Right cardiac atrium (tissue), 5 donors: ENCODE results near the gene MNX1. TPM values are rescaled to one million over a fixed set of nuclear protein-coding genes. Genes with fewer than 3 reads are reported as not detected.

Source experiments
- ATAC-seq, 2 donors: fragments of 200-7000 bp; cut with Tn5 transposase; one replicate each; pipeline versions ENCODE4 v1.8.0 to v1.9.1; 2020; ENCODE audit warnings: moderate library complexity in 2 of 2, mild to moderate bottlenecking in 1 of 2
- DNase-seq, 3 donors: peaks; one replicate each; pipeline ENCODE4 v3.0.0-alpha.2; 2020
- H3K27ac ChIP-seq: one replicate; pipeline ENCODE4 v1.5.1; 2013; ENCODE audit warnings: mild to moderate bottlenecking, low read length, control low read depth, moderate library complexity
- H3K27me3 ChIP-seq: one replicate; pipeline ENCODE4 v1.6.1; 2013; ENCODE audit not compliant: control insufficient read depth, insufficient read depth
- H3K4me1 ChIP-seq: one replicate; pipeline ENCODE4 v1.6.1; 2013; ENCODE audit warnings: low read length; ENCODE audit not compliant: control insufficient read depth, insufficient read depth
- H3K4me3 ChIP-seq: one replicate; pipeline ENCODE4 v1.5.1; 2013; ENCODE audit warnings: low read length, control low read depth
- H3K9me3 ChIP-seq: one replicate; pipeline ENCODE4 v1.6.1; 2013; ENCODE audit warnings: low read length; ENCODE audit not compliant: control insufficient read depth
- WGBS: extraction: QIAGEN DNeasy Blood & Tissue Kit; methylation state at CpG from one replicate; pipeline ENCODE4 v1.1.7; 2013; 5-methylcytosine and 5-hydroxymethylcytosine counted together
- intact Hi-C, 4 donors: fragments of 100-400 bp; cut with DNase I; formaldehyde crosslinking; loops; one replicate each; pipeline versions ENCODE4 v1.11.0 to v1.14.0; 2022 to 2023
- polyA plus RNA-seq: library from polyadenylated mRNA; stranded (reverse); fragments of 200-250 nt; gene quantifications from one replicate; pipeline ENCODE4 v1.2.3, GENCODE V29; 2013
- total RNA-seq, 4 donors: library from RNA; stranded (reverse); fragmentation: NEBNext Ultra II Directional; extraction: Animal tissue kit (Norgen Biotek cat#: 25700); gene quantifications; one replicate each; pipeline ENCODE4 v1.2.1, GENCODE V29; 2021
- donor health status: healthy with polysubstance abuse.
- donor health status: DM: no; HTN: yes; CAD: no.
- donor health status: DM: no; HTN: no; CAD: no.
- donor health status: DM: no; HTN: yes; CAD: no; lungs with severe emphysema.
- donor health status: DM: yes; HTN: yes; CAD: no.

Gene MNX1
- total and polyA plus RNA-seq, 5 donors = not detected

- intact Hi-C loops = no loop called here
- Histone ChIP-seq H3K4me3 (no peak overlapping the region), H3K27ac (no peak overlapping the region), H3K9me3 (no peaks in the 10 kb centered on the region), H3K4me1 (peaks cover 2% of the 10 kb centered on the region), H3K27me3 (peaks cover 4% of the 10 kb centered on the region)
- ATAC-seq = no peak
- DNase-seq = no peak
- 3% methylated on average over 39 of the region's 39 CpGs for WGBS
Measured at GRCh38 chr7:157006205-157006747, 4.2 kb downstream of the MNX1 start.

- 1% methylated on average over 77 of the region's 77 CpGs for WGBS
- H3K27ac ChIP-seq = no peak overlapping the region
- no peaks in the 10 kb centered on the region for H3K9me3 ChIP-seq
- intact Hi-C loops = no loop called here
- ATAC-seq = no peak
- H3K4me1 ChIP-seq = peaks cover 2% of the 10 kb centered on the region
- H3K4me3 ChIP-seq = peak overlapping the region; percentile 35
- no peak for DNase-seq
- H3K27me3 ChIP-seq = peaks cover 4% of the 10 kb centered on the region
Measured at GRCh38 chr7:157005456-157006204, 4.8 kb downstream of the MNX1 start.

GRCh38 chr7:157004521-157005455 is 5.7 kb downstream of the MNX1 start:
- intact Hi-C loops = no loop called here
- no peak for ATAC-seq
- H3K27ac ChIP-seq = no peak overlapping the region
- WGBS = 2% methylated on average over 56 of the region's 56 CpGs
- H3K27me3 ChIP-seq = peaks cover 4% of the 10 kb centered on the region
- no peak for DNase-seq
- H3K4me1 ChIP-seq = peaks cover 2% of the 10 kb centered on the region
- no peaks in the 10 kb centered on the region for H3K9me3 ChIP-seq
- H3K4me3 ChIP-seq = peak overlapping the region; percentile 35

- ATAC-seq = peak in 1 of 2 donors; percentile 21
- 2% methylated on average over 60 of the region's 60 CpGs for WGBS
Measured at GRCh38 chr7:157003756-157004520, 6.5 kb downstream of the MNX1 start.

DNA sequence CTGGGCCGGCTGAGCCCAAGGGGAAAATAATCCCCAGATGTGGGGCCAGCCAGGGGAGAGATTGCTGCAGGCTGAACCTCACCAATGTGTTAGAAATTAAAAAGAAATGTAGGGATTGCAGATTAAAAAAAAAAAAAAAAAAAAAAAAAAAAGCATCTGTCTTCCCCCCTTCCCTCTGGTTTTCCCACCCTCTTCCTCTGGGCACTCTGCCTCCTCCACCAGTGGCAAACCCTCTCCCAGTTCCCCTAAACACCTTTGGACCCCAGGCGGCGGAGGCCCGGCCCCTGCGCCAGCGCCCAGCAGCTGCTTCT is 7.1 kb downstream of the MNX1 start:
- Histone ChIP-seq H3K27ac (no peak overlapping the region), H3K4me3 (peak overlapping the region; percentile 29), H3K9me3 (no peaks in the 10 kb centered on the region), H3K4me1 (peaks cover 2% of the 10 kb centered on the region), H3K27me3 (peaks cover 4% of the 10 kb centered on the region)
- ATAC-seq = no peak
- 14% methylated on average over 6 of the region's 6 CpGs for WGBS
- intact Hi-C loops = no loop called here
- DNase-seq = no peak

More at GRCh38 chr7:157003756-157004520, 6.5 kb downstream of the MNX1 start:
- H3K4me1 ChIP-seq = peaks cover 2% of the 10 kb centered on the region
- no peak overlapping the region for H3K27ac ChIP-seq
- no peak for DNase-seq
- intact Hi-C loops = no loop called here
- peak overlapping the region; percentile 29 for H3K4me3 ChIP-seq
- H3K27me3 ChIP-seq = peaks cover 4% of the 10 kb centered on the region
- H3K9me3 ChIP-seq = no peaks in the 10 kb centered on the region

GRCh38 chr7:157002819-157003421 is 7.5 kb downstream of the MNX1 start:
- DNase-seq (no peak), ATAC-seq (no peak)
- Histone ChIP-seq H3K27me3 (peaks cover 4% of the 10 kb centered on the region), H3K9me3 (no peaks in the 10 kb centered on the region), H3K4me1 (peaks cover 2% of the 10 kb centered on the region), H3K4me3 (no peak overlapping the region), H3K27ac (no peak overlapping the region)
- intact Hi-C loops = no loop called here
- WGBS = 5% methylated on average over 47 of the region's 47 CpGs

DNA sequence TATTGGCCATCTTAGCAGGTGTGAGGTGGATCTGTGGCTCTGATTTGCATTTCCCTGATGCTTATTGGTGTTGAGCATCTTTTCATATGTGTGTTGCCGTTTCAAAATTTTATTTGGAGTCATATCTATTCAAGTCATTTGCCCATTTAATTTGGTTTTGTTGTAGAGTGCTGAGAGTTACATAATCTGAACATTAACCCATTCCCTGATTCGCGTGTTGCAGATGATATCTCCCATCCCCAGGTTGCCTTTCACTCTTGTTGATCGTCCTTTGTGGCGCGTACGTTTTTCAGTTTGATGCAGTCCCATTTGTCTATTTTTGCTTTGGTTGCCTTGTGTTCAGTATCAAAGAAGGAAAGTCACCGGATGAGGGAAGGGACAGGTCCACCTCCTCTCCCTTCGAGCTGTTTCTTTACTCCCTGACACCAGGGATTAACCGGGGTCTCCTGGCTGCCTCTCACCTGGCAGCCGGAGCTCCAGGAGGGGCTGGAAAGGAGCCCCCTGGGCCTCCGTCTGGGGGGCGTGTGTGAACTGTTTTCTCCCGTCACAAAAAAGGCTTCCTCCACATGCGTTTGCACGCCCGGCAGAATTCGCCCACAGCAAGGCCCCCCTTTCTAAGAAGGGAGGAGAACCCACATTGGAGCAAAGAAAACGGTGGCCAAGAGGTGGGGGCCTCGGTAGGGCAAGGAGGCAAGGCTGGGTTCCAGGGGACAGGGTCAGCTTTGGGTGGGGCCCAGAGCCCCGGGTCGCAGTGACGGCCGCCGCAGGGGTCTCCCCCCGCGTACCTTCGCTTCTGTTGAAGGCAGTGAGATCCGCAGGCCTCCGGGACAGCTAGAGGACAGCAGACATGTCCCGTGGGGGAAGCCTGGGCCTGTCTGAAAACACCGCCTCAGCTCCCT is 8.3 kb downstream of the MNX1 start:
- Histone ChIP-seq H3K4me1 (peaks cover 2% of the 10 kb centered on the region), H3K4me3 (no peak overlapping the region), H3K27me3 (no peaks in the 10 kb centered on the region), H3K27ac (no peak overlapping the region), H3K9me3 (no peaks in the 10 kb centered on the region)
- DNase-seq = no peak
- ATAC-seq = no peak
- intact Hi-C loops = no loop called here
- 4% methylated on average over 32 of the region's 32 CpGs for WGBS

GRCh38 chr7:157000741-157001653 is 9.5 kb downstream of the MNX1 start:
- Histone ChIP-seq H3K4me1 (peaks cover 2% of the 10 kb centered on the region), H3K4me3 (peak overlapping the region; percentile 71), H3K27ac (no peak overlapping the region), H3K27me3 (no peaks in the 10 kb centered on the region), H3K9me3 (no peaks in the 10 kb centered on the region)
- intact Hi-C loops = no loop called here
- ATAC-seq (no peak), DNase-seq (no peak)
- 11% methylated on average over 25 of the region's 25 CpGs for WGBS
